IPS DF 19.7 (cell line): ENCODE data around the gene ADAMTSL1.

ENCODE experiments used
- DNase-seq: peaks from one replicate; pipeline ENCODE4 v3.0.0-alpha.2; 2013; ENCODE audit warnings: low read depth, low spot score

Gene ADAMTSL1

DNA sequence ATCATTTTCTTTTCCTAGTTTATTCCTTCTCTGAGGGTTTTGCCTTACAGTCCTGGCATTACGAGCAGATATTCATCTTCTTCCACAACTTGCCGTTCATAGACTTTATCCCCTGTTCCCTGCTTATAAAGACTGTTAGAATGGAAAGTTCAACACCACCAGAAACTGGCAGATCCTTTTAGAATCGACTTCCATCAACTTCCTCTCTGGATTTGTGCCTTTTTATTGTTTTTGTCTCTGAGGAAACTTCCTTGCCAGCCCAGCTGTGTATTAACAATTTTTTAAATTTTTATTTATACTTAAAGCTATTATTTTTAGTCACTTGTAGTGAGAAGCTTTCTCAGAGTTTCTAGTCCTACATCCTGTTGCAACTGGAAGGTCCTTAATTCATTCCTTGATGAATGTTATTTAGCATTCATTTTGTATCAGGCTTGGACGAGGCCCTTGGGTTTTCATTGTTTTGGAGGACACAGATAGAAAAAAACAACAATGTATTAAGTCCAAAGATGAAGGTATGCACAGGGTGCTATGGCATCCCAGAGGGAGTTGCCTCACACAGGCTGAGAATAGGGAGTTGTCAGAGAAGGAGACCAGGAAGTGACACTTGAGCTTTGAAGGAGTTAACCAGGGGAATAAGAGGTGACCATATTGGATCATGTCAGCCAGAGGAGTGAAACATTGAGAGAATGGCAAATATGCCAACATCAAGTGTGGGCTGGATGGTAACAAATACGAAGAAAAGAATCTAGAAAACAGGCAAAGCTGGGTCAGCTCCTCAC is 81.3 kb downstream of the ADAMTSL1 start:
- DNase-seq: no peak

DNA sequence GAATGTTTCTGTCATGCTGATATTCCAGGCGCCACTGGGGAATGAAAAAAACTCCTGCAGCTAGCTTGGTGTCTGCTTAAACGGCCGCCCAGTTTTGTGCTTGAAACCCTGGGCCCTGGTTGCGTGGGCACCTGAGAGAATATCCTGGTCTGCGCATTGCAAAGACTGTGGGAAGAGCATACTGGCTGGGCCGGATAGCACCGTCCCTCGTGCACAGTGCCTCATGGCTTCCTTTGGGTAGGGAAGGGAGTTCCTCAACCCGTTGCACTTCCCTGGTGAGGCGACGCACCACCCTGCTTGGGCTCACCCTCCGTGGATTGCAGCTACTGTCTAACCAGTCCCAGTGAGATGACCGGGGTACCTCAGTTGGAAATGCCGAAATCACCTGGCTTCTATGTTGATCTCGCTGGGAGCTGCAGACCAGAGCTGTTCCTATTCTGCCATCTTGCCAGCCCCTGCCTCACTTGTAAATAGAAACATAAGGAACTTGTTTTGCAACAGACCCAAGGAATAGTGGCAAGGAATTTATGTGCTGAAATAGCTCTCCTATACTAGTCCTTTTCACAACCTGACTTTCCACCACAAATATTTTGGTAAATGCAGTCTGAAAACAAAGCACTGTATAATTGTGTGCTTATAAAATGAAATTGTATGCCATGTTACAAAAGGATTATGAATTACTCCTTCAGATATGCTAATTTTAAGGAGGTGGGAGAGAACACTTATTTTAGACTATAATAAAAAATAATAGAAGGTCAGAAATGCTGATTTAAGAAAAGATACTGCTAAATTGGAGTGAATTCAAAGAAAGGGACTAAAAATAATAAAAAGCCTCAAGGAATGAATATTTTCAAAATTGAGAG is 90.3 kb downstream of the ADAMTSL1 start:
- no peak for DNase-seq

DNA sequence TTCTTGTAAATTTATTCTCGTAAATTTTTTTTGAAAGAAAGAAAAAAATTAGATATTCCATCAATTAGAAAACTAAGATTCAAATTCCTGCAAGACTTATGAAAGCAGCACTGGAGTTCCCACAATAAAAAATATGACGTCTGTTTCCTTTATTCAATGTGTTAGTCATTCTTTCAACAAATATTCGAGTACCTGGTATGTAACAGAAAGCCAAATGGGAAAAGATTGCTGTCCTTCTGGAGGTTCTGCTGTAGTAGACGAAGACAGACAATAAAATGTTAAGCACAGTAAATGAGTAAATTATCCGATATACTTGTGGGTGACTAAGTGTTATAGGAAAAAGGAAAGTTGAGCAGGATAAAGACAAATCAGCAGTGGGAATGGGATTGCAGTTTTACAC is 92.2 kb downstream of the ADAMTSL1 start:
- DNase-seq: no peak

DNA sequence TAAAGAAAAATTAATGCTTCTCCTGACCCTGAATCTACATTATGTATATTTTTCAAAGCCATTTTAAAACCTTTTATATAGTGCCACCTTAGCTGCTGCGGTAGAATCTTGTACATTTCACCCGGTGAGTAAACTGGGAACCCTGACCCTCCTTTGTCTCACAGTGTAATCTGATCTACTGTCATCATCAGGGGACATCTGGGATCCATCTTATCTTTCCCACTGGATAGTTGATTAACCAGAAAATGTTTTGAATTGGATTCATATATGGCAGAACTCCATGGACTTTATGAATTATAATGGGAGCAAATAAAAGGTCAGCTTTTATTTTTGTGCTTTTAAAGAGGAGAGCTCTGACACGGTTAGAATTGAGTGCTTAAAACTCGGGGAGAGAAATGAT is 95.0 kb downstream of the ADAMTSL1 start:
- DNase-seq: no peak

DNA sequence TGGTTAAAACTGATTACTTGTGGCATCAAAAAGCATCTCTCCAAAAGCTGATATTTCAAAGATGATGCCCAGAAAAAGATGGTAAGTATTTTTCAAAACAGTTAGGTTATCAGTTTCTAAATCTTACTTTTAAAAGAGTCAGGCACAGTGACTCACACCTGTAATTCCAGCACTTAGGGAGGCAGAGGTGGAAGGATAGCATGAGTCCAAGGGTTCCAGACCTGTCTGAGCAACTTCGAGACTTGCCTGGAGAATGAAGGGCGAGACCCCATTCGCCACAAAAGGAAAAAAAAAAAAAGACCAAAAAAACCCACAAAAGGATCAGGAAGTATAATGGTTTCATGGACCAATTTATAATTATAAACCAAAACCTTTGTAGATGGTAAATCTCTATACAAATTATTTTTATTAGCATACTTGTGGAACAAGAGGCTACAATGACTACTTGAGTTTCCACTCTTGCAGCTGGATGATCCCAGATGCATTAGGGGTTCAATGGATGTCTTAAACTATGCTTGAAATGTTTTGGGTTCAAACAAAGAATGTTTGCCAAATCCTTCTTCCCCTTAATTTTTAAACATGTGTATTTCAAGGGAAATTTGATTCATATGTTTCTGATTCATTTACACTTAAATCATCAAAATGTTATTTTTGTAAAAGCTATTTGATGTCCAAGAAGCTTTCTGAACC is 96.1 kb downstream of the ADAMTSL1 start:
- no peak for DNase-seq

DNA sequence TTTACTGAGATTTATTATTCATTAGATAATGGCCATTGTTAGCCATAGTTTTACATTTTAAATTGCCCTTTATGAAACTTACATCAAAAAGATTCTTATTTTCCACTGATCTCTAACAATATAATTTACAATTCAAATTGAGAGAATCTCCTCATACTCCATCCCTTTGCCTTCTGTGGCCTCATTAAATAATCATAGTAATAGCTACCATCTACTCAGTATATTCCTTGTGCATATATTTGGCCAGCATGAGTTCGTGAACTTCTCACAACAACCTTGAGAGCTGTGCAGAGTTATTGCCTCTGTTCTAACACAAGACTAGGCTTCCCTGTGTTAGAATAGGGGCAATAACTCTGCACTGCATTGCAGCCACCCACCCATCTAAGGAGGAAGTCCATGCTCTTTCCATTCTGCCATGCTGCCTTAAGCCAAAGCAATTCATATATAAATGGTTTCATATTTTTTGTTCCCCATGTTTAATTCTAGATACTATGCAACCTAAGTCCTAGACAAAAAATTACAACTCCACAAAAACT is 99.1 kb downstream of the ADAMTSL1 start:
- DNase-seq: no peak

DNA sequence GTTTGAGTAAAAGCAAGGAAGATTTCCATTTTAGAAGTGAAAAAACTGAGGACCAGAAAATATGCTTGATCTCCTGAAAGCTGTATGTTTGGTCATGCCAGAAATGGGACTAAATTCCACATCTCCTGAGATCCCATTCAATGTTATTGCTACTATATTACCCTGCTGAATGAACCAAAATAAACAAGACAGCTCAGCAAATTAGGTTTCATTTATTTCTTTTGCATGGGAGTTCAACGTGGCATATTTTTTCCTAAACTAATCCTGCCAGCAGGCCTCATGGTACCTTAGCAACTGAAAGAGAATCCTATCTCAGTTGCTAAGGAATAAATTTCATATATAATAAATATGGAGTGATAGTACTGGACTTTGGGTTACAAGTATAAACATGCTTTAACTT is 101.7 kb downstream of the ADAMTSL1 start:
- no peak for DNase-seq

DNA sequence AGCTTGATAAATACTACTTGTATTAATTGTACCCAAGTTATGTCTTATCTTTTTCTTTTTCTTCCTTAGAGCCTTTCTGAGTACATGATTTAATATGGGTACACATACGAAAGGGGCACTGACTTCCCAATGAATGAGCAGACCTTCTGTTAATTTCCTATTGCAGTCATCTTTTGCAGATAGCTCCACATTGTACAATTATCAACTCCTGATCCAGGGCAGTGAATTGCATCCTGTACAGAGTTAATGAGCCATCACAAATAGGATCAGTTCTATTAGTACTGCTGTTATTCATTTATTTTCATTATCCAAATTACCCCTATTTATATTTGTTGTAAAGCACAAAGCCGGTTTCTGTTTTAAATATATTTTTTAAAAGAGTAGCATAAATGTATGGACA is 105.6 kb downstream of the ADAMTSL1 start:
- no peak for DNase-seq

DNA sequence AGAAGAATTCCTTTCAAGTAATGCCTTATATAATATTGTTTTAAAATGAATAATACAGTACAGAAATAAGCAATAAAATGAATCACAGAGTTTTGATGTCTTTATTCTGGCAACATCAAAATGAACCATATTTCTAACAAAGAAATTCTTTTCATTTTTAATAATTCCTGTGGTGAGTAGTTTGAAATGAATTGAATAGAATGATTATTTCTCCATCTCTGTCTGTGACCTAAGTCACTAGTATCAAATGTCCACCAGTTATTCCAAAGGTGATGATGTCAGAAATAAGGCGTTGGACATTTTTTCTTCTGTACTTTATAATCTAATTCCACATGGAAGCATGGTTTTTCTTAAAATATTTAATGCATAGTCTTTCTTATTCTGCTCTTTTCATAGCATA is 106.2 kb downstream of the ADAMTSL1 start:
- DNase-seq: no peak

DNA sequence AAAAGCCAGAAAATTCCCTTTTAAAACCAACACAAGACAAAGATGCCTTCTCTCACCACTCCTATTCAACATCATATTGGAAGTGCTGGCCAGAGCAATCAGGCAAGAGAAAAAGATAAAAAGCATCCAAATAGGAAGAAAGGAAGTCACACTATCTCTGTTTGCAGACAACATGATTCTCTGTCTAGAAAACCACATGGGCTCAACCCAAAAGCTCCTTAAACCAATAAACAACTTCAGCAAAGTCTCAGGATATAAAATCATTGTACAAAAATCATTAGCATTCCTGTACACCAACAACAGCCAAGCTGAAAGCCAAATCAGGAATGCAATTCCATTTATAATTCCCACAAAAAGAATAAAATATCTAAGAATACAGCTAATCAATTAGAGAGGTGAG is 112.0 kb downstream of the ADAMTSL1 start:
- no peak for DNase-seq

DNA sequence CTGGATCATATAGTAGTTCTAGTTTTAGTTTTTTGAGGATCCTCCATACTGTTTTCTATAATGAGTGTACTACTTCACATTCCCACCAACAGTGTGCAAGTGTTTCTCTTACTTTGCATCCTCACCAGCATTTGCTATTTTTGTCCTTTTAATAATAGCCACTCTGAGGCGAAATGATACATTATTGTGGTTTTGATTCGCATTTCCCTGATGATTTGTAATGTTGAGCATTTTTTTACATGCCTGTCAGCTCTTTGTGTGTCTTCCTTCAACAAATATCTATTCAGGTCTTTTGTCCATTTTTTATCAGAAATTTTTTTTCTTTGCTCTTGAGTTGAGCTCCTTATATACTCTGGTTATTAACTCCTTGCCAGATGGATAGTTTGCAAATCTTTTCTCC is 114.0 kb downstream of the ADAMTSL1 start:
- DNase-seq: no peak

DNA sequence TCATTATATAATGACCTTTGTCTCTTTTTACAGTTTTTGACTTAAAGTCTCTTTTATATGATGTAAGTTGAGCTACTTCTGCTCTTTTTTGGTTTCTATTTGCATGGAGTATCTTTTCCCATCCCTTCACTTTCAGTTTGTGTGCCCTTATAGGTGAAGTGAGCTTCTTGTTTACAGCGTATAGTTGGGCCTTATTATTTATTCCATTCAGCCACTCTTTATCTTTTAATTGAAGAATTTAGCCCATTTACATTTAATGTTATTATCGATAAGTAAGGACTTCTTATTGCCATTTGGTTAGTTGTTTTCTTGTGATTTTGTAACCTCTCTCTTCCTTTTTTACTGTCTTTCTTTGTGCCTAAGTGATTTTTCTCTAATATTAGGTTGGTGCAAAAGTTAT is 117.3 kb downstream of the ADAMTSL1 start:
- no peak for DNase-seq

DNA sequence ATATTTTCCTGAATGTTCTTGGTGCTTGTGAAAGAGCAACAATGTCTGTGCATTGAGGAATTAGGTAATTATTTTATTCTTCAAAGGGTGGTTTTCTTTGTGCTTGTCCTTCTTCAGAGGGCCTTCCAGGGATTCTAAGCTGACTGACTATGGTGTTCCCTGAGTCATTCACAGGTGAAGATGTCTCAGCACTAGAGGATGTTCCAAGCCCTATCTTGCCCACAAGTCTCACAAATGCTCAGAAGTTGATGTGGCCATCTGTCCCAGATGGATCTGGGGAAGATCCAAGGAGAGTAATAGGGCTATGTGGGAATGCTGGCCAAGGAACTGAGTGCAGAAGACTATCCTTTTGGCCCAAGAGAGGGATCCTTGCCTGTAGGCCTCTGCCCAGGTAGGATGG is 120.9 kb downstream of the ADAMTSL1 start:
- no peak for DNase-seq

DNA sequence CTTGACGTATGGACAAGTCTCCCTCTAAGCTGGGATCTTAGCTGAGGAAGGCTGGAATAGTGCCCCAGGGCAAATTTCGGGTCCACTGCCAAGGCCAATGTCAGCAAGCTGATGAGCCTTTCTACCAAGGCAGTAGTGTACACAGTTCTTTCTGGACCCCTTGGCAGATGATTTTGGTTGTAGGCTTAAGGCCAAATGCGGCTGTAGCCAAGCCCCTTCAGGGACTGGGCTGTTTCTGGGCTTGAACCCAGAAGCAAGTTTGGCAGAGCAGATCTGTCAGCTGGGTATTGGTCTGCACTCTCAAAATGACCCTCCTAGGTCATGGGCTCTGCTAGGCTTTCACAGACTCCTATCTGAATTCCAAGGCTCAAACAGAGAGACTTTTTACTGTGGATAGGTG is 121.6 kb downstream of the ADAMTSL1 start:
- DNase-seq: no peak

DNA sequence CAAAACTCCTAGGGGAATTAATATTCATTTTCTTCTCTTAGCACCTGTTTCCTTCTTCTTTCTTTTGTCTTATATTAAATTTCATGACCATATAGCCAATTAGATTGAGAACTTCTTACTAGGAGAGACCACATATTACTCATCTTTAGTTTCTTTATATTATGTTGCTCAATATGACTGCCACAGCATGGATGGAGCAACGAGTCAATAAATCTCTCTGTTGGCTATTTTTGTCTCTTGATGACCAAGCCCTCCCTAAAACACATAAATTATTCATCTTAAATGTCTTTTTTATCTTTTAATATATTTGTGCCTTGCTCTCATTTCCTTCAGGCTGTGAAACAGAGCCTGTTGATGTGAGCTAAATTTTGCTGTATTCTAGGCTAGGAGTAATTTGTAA is 123.0 kb downstream of the ADAMTSL1 start:
- DNase-seq: no peak

DNA sequence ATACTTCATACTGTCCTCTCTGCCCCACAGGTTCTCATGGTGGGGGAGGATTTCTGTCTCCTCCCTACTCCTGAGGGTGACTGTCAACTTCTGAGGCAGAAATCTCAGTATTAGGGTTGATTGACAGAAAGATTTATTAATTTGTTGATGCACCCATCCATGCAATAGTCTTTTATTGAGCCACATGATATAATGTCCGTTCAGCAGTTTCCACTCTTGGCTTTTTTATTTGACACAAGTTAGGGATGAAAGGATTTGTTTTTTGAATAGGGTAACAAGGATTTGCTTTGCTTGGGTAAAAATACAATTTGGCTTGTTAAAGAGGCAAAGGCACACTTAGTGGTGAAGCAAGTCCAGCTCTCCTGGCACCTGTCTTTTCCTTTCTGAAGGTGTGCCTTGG is 125.0 kb downstream of the ADAMTSL1 start:
- DNase-seq: no peak

DNA sequence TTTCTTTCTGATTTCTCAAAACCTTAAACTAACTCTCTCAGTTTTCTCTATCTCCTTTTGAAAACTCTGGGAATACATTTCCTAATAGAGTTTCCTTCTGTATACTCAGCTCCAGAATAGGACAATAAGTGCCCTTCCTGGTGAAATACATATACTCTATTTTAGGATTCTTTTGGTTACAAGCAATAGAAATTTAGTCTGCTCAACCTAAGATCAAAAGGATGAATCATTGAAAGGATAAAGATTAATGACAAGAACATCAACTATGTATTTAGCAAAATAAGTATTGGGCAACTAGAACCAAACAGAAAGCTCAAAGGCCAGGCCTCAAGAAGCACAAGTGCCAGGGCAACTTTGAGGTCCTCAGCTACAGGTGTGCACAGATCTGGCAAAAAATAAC is 127.1 kb downstream of the ADAMTSL1 start:
- no peak for DNase-seq

DNA sequence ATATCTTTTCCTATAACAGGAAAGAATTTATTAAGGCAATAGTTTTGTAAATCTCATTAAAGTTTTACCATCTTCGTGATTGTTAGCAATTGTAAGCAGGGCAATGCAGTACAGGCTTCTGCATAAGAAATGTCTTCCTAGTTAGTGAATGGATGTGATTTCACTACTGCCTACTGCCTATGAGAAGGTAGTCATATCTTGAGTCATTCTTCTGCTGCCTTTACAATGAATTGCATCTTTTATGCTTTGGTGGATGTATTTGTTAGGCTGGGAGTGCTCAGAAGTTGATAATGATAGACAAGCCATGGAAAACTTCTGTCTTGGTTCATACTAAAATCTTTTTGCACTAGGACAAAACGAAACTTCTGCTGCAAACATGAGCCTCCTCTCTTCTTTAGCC is 128.0 kb downstream of the ADAMTSL1 start:
- DNase-seq: no peak

DNA sequence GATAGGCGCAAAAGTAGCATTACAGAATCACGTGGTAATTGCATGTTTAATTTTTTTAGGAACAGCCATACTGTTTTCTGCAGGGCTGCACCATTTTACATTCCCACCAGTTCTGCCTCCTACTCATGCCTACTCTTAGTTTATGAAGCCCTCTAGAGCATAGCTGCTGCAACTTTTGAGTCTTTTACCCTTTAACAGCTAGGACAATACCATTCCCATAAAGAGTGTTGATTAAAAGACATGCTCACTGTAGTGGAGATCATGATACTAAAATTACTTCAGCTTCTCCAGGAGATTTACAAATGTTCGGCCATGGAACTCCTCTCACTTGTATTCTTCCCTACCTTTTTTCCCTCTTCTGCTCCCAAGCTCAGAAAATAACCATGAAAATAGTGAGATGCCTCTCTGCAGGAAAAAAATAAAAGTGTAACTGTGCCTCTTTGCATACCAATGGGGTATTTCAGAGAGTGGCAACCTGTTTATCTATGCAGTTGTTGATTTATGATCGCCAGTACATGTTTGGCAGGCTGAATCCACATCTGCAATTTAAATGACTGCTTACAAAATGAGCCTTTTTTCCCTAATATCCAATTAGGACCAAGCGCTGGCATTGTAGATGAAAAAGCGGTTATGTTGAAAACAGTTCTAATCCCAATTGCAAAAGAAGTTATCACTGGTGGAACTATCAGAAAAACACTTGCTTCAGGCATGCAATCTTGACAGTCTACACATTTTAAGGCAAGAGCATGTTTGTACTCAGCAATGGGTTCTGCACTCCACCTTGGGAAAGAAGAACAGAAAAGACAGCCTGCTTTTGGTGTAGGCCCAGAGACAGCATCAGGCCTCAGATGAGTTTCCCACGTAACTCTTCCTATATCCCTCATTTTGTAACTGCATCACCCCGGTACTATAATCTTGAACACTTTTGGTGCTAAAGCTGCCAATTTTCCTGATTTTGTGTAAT is 131.1 kb downstream of the ADAMTSL1 start:
- DNase-seq: no peak

DNA sequence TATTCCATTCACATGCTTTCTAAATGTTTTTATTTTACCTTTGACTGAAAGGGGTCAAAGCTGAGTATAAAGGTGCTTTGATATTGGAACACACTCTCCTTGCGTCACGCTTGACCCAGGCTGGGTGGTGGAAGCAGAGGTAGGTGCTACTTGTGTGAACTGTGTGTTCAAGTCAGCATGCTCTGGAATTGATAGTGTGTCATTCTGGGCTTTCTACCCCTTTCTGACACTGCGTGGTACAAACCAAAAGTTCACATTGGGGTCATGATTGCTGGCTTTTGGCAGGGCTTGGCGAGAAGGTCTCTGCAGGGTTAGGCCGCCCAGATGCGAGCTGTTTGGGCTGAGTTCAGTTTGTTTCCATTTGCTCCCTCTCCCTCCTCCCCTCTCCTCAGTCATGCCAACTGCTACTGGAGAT is 131.8 kb downstream of the ADAMTSL1 start:
- no peak for DNase-seq

DNA sequence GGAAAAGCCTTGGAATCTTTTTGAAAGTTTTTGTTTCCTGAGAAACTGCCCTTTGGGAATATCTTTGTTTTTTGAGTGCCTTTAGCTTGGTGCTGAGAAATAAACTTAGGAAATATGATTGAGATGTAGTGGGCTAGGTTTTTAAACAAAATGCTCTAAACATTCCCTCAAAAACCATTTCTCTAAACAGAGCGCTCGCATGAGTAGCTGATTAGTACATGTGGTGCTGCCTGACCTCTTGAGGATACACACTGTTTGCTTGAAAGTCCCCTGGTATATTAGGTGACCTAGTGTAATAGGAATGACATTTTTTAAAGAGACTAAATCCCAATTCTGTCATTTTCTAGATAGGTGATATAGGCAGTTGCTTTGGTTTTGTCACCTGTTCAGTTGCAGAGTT is 132.3 kb downstream of the ADAMTSL1 start:
- no peak for DNase-seq
